Panc1 (cell line): ENCODE results near the gene DAZAP2. TPM values are rescaled to one million over a fixed set of nuclear protein-coding genes. Genes with fewer than 3 reads are reported as not detected.

Source experiments
- ATAC-seq: fragments of 200-7000 bp; cut with Tn5 transposase; 2 replicates; pipeline ENCODE4 v1.9.1; 2020; ENCODE audit warnings: mild to moderate bottlenecking, moderate library complexity
- BruUV-seq: library from RNA; stranded (reverse); fragments of 400-500 nt; replicated peaks from 2 replicates; lab custom pipeline; 2021; lab: Mats Ljungman, UMichigan
- CTCF ChIA-PET: fragments of 300-600 bp; sonication (Branson Sonifier 250); formaldehyde crosslinking; loops from one replicate; lab custom pipeline; 2022; ENCODE audit warnings: antibody characterized with exemption; lab: Charles Lee
- POLR2A ChIA-PET: fragments of 300-600 bp; sonication (Branson Sonifier 250); formaldehyde crosslinking; loops from one replicate; lab custom pipeline; 2022; ENCODE audit warnings: antibody characterized with exemption; lab: Charles Lee
- DNase-seq: peaks from one replicate; pipeline ENCODE4 v3.0.0-alpha.2; 2010; ENCODE audit warnings: low read depth, low spot score
- H3K27ac ChIP-seq: 2 replicates; pipeline ENCODE4 v1.5.1; 2011; ENCODE audit warnings: mild to moderate bottlenecking, low read length, inconsistent platforms
- H3K27me3 ChIP-seq: fragments of 200-500 bp; sonication (Bioruptor generic); 2 replicates; pipeline ENCODE4 v1.6.0; 2014; ENCODE audit warnings: low read length, inconsistent platforms; ENCODE audit not compliant: control insufficient read depth, insufficient read depth
- H3K36me3 ChIP-seq: fragments of 200-500 bp; sonication (Bioruptor generic); 2 replicates; pipeline ENCODE4 v1.5.1; 2014; ENCODE audit warnings: inconsistent platforms, mild to moderate bottlenecking, low read length, moderate library complexity; ENCODE audit not compliant: control insufficient read depth, insufficient read depth
- H3K4me1 ChIP-seq: 2 replicates; pipeline ENCODE4 v1.5.1; 2011; ENCODE audit warnings: inconsistent platforms, mild to moderate bottlenecking, low read length, moderate library complexity; ENCODE audit not compliant: control insufficient read depth, insufficient read depth
- H3K4me3 ChIP-seq, 2 experiments: 2 replicates each; pipeline ENCODE4 v1.5.1; 2011 to 2012; ENCODE audit warnings: low read depth in 2 of 2, low read length in 2 of 2, mild to moderate bottlenecking in 2 of 2, inconsistent platforms in 1 of 2, moderate library complexity in 1 of 2
- H3K9me3 ChIP-seq: fragments of 200-500 bp; sonication (Bioruptor generic); 2 replicates; pipeline ENCODE4 v1.5.1; 2014; ENCODE audit warnings: low read depth, mild to moderate bottlenecking, inconsistent platforms, low read length, moderate library complexity; ENCODE audit not compliant: control insufficient read depth, insufficient read depth
- POLR2AphosphoS5 ChIP-seq: IDR thresholded peaks from 2 replicates; pipeline ENCODE4 v1.6.1; 2012; ENCODE audit warnings: mild to moderate bottlenecking, low read depth, low read length, moderate library complexity
- REST ChIP-seq, 2 experiments: IDR thresholded peaks; 2 replicates each; pipeline ENCODE4 v1.6.1; 2011 to 2012; ENCODE audit warnings: low read depth in 2 of 2, control low read depth in 1 of 2, low read length in 1 of 2, mild to moderate bottlenecking in 1 of 2, moderate library complexity in 1 of 2; ENCODE audit not compliant: insufficient read depth in 1 of 2
- SIN3A ChIP-seq: IDR thresholded peaks from 2 replicates; pipeline ENCODE4 v1.6.1; 2012; ENCODE audit warnings: low read depth, mild to moderate bottlenecking, low read length, moderate library complexity, borderline replicate concordance; ENCODE audit not compliant: insufficient read depth
- TCF7L2 ChIP-seq: IDR thresholded peaks from 2 replicates; pipeline ENCODE4 v1.6.1; 2011; ENCODE audit warnings: mild to moderate bottlenecking, low read depth, low read length, inconsistent platforms
- in situ Hi-C: cut with HindIII; loops from 2 replicates; pipeline ENCODE4 v1.10.0; 2016; ENCODE audit warnings: low sequenced_read_pairs, low pct_unique_long_range_greater_than_20kb
- intact Hi-C: fragments of 100-400 bp; cut with micrococcal nuclease; formaldehyde crosslinking; loops from one replicate; pipeline ENCODE4 v1.10.0; 2022; ENCODE audit not compliant: unreplicated experiment
- total RNA-seq: library from RNA; stranded (reverse); gene quantifications from one replicate; pipeline ENCODE4 v1.2.1, GENCODE V29; 2021; ENCODE audit not compliant: unreplicated experiment
- TF ChIP-seq, protein P1 (sequence below): fragments of 450-650 bp; IDR thresholded peaks from 2 replicates; pipeline ENCODE4 v1.5.1; 2017; ENCODE audit warnings: mild to moderate bottlenecking

The DAZAP2 gene
- total RNA-seq, 1 experiment from 2014 or later: 197 TPM

DNA sequence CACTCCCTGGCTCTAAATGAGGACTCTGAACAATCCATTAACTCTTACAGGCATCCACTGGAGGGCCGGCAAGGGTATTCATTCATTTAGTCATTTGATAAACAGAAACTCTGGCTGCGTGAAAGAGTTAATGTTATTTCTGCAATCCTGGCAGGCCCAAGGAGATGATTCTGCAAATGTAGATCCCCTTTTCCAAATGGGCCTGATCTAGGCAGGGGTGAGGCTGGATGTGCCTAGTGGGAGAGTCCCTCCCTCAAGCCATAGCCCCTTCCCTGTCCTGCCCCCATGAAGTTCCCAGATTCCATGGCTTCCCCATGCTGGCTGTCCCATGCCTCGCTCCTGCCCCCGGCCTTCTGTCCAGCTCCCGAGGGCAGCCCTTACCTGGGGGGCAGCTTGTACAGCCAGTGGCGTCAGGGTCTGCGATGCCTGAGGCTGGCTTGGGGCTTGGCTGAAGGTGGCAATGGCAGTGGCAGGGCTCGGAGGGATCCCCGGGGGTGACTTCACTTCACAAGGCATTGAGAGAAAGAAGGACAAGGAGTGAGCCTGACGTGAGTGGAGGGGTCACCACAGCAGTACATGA, 39.2 kb upstream of the DAZAP2 start:
- no peak for DNase-seq
- no peaks in the 10 kb centered on the region for H3K27me3 ChIP-seq
- TF ChIP-seq REST (IDR thresholded peaks at IDR 0.05; ENCODE audit: insufficient read depth in 1 of 2, low read depth in 2 of 2, low read length in 1 of 2): no peak
- TF ChIP-seq SIN3A: no peak
- TF ChIP-seq, protein P1, sequence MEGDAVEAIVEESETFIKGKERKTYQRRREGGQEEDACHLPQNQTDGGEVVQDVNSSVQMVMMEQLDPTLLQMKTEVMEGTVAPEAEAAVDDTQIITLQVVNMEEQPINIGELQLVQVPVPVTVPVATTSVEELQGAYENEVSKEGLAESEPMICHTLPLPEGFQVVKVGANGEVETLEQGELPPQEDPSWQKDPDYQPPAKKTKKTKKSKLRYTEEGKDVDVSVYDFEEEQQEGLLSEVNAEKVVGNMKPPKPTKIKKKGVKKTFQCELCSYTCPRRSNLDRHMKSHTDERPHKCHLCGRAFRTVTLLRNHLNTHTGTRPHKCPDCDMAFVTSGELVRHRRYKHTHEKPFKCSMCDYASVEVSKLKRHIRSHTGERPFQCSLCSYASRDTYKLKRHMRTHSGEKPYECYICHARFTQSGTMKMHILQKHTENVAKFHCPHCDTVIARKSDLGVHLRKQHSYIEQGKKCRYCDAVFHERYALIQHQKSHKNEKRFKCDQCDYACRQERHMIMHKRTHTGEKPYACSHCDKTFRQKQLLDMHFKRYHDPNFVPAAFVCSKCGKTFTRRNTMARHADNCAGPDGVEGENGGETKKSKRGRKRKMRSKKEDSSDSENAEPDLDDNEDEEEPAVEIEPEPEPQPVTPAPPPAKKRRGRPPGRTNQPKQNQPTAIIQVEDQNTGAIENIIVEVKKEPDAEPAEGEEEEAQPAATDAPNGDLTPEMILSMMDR: no peak
- TF ChIP-seq TCF7L2: no peak
- TF ChIP-seq POLR2AphosphoS5: no peak
- intact Hi-C loops: no loop called here
- no peak for ATAC-seq
- no peak overlapping the region for H3K4me3 ChIP-seq
- no peaks in the 10 kb centered on the region for H3K4me1 ChIP-seq
- no peak overlapping the region for H3K27ac ChIP-seq
- no TSS peak for BruUV-seq
- POLR2A ChIA-PET: no interaction called here
- CTCF ChIA-PET: interaction anchor here (0.6 kb wide), 1 partner anchor 233 kb away, joined by 5 read pairs; no protein-coding TSS in a partner anchor
- no peaks in the 10 kb centered on the region for H3K9me3 ChIP-seq
- no peaks in the 10 kb centered on the region for H3K36me3 ChIP-seq
- in situ Hi-C loops: no loop called here

GRCh38 chr12:51200156-51200555, 38.5 kb upstream of the DAZAP2 start:
- H3K4me1 ChIP-seq: no peaks in the 10 kb centered on the region
- CTCF ChIA-PET: no interaction called here
- no peak for TF ChIP-seq SIN3A
- TF ChIP-seq, protein P1: no peak
- no peak for TF ChIP-seq TCF7L2
- no peak for TF ChIP-seq POLR2AphosphoS5
- TF ChIP-seq REST (IDR thresholded peaks at IDR 0.05; ENCODE audit: insufficient read depth in 1 of 2, low read depth in 2 of 2, low read length in 1 of 2): no peak
- ATAC-seq (no peak), DNase-seq (no peak)
- intact Hi-C loops (no loop called here), in situ Hi-C loops (no loop called here)
- POLR2A ChIA-PET: no interaction called here
- H3K9me3 ChIP-seq: no peaks in the 10 kb centered on the region
- H3K27me3 ChIP-seq: no peaks in the 10 kb centered on the region
- H3K4me3 ChIP-seq: no peak overlapping the region
- no TSS peak for BruUV-seq
- H3K36me3 ChIP-seq: no peaks in the 10 kb centered on the region
- H3K27ac ChIP-seq: no peak overlapping the region
